HG03460 (cell line): ENCODE data around the gene CPSF4.
"Not testable (repeated sequence)": the region's sequence is repeated elsewhere in the genome, so short reads cannot be mapped to it uniquely, and the experiment has no call there.

Experiments used
- ATAC-seq: cut with Tn5 transposase; IDR thresholded peaks from one replicate; pipeline ENCODE4 v1.9.1; 2021; ENCODE audit not compliant: unreplicated experiment

Gene CPSF4

DNA sequence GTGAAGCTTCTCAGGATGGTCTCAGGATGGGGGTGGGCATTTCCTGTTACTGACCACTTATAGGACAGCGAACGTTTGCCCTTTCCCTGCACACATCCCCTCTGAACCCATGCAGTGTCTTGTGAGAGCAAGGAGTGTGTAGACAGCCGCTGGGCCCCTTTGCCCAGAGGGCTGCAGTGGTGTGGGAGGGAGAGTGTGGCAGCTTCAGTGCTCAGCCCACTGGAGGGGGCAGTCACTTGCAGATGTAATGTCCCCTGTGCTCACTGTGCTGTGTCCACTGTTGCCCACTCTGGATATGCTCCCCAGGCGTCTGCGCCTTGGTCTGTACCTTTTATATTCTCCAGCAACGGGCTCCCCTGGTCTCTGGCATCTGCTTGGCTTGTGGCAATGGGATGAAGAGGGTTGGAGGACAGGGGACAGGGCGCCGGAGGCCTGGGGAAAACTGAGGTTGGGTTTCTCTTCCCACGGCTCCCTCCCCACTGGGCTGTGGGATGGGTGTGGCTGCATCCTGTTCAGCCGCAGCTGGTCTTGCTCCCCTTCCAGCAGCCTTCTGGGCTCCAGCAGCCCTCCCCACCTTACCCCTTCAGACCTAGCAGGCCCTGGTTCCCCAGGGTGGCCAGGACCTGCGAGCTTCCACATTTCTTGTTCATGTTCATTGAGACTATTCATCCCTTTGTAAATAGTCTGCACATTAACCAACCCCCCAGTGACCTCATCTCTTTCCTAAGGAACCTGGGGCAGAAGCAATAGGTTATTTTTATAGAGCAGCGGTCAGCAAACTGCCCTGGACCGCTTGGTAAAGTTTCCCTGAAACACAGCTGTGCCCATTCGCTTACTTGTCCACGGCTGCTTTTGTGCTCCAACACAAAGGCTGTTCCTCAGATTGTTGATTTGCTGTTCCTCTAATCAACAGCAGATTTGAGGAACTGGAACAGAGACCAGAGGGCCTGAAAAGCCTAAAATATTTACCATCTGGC is 40.0 kb downstream of the CPSF4 start:
- ATAC-seq: no peak

DNA sequence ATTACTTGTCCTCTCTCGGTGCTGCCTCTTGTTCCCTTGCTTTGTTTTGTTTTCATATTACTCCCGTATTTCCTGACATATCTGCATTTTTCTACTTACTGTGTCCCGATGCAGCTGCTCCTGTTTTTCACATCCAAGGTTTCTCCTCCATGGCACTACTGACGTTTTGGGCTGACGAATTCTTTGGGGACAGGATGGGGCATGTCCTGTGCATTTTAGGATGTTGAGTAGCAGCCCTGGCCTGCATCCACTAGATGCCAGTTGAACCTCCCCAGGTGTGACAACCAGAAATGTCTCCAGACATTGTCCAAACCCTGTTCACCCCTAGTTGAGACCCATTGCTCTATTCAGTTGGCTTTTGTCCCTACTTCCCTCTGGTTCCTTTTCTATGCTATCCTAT is 46.4 kb downstream of the CPSF4 start:
- ATAC-seq: no peak

DNA sequence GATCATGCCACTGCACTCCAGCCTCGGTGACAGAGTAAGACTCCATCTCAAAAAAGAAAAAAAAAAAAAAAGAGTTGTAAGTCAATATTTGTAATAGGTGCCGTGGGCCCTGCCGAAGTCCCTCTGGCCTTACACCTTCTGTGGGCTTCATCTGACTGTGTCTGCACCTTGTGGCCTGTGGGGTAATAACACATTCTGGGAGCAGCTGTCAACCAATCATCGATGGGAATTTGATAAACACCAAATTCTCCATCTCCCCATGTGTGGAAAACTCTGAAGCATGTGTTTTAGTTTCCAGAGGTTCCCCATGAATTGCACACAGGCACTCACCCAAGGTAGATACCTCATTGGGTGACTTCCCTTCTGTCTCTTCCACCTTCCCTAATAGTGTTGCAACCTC is 50.5 kb downstream of the CPSF4 start:
- no peak for ATAC-seq

DNA sequence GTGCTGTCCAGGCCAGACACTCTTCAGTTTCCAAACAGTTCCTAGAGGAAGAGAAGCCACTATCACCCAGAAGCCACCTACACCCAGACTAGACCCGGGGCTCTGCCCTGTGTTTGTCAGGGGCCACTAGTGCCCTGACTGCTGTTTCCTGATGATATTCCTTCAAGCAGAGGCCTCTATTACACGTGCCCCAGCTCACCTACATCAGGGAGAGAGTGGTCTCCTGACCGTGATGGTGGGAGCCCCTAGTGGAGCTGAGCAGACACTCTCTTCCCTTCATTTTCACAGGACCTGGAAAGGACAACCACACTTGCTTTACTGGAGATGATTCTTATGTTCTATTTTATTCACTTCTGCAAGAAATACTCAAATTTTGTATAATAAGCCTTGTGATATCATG is 52.1 kb downstream of the CPSF4 start:
- ATAC-seq: no peak

DNA sequence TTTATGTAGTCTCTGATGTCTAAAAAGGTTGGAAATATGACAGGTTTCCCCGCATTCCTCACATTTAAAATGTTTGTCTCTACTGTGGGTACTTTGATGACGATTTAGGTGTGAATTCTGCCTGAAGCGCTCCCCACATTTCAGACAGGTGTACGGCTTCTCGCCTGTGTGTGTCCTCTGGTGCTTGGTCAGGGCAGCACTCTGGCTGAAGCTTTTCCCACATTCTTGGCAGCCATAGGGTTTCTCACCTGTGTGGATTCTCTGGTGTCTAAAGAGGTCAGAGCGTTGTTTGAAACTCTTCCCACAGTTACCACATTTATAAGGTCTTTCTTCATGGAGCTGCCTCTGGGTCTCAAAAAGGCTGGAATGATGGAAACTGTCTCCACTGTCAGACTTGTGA is 55.1 kb downstream of the CPSF4 start:
- no peak for ATAC-seq

DNA sequence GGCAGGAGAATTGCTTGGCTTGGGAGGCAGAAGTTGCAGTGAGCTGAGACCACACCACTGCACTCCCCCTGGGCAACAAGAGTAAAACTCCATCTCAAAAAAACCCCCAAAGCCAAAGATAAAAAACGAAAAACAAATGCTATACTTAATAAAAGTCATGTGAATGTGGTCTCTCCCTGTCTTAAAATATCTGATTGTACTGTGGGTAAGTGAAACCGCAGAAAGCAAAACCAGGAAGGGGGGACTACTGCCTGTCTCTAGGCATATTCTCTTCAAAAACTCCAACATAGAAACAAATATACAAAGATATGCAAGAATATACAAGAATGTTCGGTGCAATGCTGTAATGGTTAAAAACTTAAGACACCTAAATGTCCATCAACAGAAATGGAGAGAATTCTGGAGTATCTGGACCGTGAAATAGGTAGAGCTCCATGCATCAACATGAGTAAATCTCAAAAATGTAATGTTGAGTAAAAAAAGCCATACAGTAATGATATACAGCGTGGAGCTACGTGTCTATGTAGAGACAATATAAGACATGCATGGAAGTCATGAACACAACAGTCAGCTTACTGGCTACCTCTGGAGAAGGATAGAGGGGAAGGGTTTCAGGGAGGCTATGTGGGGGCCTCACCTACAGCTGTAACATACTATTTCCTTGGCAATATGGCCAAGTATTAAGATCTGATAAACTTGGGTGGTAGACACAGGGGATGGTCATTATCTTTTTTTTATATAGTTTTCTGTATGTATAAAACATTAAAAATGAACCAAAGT is 59.2 kb downstream of the CPSF4 start:
- ATAC-seq: no peak

DNA sequence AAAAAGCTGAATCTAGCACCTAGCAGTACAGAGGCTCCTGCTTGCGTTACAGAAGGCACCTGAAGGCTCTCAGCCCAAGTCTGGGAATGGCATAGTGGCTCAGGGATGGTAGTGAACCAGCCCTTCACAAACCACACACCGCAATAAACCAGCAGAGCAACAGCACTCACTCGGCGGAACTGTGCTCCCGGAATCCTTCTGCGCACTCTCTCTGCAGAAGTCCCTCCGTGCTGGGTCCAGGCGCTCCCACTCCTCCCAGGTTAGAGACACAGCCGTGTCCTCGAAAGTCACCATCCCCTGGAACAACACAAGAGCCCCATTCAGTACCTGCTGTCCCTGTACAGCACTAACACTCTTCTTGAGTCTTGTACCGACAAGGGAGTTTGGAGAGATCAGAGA is 59.8 kb downstream of the CPSF4 start:
- ATAC-seq: no peak

DNA sequence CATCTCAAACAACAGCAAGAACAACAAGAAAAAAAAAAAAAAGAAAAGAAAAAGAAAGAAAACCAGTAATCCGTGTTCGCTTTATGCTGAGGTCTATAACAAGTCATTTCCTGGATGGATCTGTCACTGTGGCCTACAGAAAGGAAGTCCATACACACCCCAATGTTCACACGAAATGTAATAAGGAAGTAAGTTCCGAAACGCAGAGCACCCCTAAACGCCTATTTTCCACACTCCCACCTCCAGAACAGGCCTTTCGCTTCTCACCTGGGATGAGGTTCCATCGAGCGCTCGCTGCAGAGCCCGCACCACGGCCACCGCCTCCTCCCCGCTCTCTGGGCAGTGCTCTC is 60.6 kb downstream of the CPSF4 start:
- ATAC-seq: no peak

DNA sequence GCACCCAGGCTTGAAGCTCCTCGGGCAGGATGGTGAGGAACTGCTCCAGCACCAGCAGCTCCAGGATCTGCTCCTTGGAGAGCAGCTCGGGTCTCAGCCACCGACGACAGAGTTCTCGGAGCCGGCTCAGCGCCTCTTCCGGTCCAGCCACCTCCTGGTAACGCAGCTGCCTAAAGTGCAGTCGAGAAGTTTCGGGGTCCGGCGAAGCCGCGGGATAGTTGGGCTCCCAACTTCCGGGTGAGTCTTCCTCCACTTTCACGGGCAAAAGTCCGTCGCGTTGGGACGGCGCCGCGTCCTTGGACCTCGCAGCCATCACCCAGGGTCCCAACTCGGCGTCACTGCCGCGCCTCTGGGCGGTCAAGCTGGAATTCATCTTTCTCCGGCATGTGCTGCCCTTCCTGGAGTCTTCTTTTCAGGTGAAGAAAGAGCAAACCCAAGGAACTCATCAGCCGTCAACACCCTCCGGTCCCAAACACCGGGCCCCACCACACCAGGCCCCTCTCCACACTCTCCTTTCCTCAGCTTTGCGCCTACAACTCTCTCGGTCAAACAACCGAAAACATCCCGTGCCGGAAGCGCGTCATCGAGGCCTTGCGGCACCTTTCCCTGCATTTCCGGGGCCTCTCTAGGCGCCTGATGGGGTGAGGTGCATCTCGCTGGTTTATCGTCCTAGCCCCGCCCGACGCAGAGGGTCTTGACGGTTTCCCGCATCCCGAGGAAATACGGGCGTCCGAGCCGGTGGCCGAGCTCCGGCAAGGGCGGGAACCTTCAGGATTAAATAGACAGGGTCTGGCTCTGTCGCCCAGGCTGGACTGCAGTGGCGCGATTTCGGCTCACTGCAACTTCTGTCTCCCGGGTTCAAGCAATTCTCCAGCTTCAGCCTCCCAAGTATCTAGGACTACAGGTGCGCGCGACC is 61.2 kb downstream of the CPSF4 start, which contains the start of gene ZNF394:
Gene ZNF394, minus strand, starts transcription at position 561 of the 916 bp plus-strand sequence. Its CDS starts 188 bp downstream, at position 373.
- peak; percentile 41 for ATAC-seq

DNA sequence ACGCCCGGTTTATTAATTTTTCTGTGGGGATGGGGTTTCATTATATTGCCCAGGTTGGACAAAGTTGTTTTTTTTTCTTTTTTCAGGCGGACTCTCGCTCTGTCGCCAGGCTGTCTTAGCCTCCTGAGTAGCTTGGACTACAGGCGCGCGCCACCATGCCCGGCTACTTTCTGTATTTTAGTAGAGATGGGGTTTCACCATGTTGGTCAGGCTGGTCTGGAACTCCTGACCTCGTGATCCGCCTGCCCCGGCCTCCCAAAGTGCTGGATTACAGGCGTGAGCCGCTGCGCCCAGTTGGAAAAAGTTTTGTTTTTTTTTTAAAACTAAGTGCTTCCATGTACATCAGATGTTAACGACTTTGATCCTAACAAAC is 61.9 kb downstream of the CPSF4 start:
- ATAC-seq: no peak

DNA sequence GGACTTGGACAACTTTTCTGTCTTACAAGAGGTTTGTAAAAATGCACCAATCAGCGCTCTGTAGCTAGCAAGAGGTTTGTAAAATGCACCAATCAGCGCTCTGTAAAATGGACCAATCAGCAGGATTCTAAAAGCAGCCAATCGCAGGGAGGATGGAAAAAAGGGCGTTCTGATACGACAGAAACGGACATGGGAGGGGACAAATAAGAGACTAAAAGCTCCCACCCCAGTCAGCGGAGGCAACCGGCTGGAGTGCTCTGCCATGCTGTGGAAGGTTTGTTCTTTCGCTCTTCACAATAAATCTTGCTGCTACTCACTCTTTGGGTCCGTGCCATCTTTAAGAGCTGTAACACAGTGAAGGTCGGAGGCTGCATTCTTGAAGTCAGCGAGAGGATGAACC is 62.5 kb downstream of the CPSF4 start:
- ATAC-seq: not testable (repeated sequence)

DNA sequence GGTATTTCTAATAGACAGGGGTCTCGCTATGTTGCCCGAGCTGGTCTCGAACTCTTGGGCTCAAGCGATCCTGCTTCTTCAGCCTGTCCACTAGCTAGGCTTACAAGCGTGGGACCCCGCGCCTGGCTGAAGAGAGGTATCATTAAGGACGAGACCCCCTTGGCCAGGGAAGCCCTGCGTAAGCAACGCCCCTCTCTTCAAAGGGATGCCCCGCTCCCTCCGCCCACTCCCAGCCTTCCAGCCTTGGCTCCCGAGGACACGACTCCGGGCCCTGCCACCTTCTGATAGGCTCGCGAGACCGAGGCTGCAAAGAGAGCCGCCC is 65.5 kb downstream of the CPSF4 start:
- peak; percentile 68 for ATAC-seq

DNA sequence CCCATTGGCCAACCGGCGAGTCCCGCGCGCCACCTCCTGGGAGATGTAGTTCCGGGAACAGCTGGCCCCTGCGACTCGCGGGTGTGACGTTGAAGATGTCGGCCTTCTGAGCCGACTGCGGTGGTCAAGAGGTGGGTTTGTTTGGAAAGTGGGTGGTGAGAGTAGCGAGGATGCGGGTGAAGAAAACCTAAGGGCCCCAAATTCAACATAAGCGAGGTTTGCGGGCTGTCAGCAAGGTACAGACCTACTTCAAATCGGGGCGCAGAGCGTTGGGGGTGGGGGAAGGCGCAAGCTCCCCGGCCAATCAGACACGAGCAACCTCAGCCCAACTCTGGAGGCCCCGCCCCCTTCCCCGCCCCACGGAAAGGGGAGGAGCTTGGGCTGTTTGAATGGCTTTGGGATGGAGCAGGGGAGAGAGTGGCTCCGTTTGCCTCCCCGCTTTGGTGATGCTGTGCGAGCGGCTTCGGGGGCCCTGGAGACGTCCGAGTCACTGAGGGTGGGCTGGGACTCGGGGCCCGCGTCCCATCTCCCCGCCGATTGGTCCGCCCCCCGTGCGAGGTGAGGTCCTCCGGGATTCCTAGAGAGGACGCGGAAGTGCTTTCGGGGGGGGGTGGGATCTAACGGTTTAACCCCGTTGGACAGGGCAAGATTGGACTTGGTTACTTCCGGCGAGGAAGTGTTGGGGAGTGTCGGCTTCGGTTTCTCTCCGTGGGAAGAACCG is 66.0 kb downstream of the CPSF4 start, which contains the start of gene ZKSCAN5:
Gene ZKSCAN5, plus strand, starts transcription at position 60 of the 721 bp plus-strand sequence. CDS start 1,383 bp downstream, outside the sequence.
- peak; percentile 63 for ATAC-seq

DNA sequence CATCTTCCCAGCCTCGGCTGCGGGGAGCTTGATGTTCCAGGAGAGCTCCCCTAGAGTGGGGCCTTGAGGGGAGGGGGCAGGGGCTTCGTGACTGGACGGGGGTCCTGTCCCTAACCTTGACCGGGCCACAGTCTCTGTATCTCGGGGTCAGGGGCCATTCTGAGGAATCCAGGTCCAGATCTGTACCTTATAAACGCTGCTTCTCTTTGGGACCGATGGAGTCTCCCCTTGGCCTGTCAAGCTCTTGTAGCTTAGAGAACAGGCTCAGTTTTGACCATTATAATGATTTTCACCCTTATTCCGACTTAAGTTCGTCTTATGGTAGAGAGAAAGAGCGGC is 66.5 kb downstream of the CPSF4 start:
- ATAC-seq: peak; percentile 4
